ENCODE measurements around the gene DHH.
"Not testable (repeated sequence)": the region's sequence is repeated elsewhere in the genome, so short reads cannot be mapped to it uniquely, and the experiment has no call there.

- TF ChIP-seq POLR2A (IDR thresholded peaks at IDR 0.05; ENCODE audit: low read depth, low read length); CTCF (IDR thresholded peaks at IDR 0.05; ENCODE audit: extremely low read depth in 1 of 2, insufficient read depth in 1 of 2, low read depth in 1 of 2, low read length in 2 of 2): not testable (repeated sequence)
Observed at GRCh38 chr12:49136997-49137396, 42.4 kb upstream of the DHH start.

All from endothelial cell of umbilical vein (primary cell).